Measurements from ENCODE around the gene TTC7B. TPM values are rescaled to one million over a fixed set of nuclear protein-coding genes. Genes with fewer than 3 reads are reported as not detected.

TTC7B gene
- total and polyA plus RNA-seq, 9 of the 15 experiments (the other 6 are each of a cell fraction or from before 2014, with no cell fraction given) = 2.2 to 77.2 (median 36.7) TPM

- TF ChIP-seq, protein P1, sequence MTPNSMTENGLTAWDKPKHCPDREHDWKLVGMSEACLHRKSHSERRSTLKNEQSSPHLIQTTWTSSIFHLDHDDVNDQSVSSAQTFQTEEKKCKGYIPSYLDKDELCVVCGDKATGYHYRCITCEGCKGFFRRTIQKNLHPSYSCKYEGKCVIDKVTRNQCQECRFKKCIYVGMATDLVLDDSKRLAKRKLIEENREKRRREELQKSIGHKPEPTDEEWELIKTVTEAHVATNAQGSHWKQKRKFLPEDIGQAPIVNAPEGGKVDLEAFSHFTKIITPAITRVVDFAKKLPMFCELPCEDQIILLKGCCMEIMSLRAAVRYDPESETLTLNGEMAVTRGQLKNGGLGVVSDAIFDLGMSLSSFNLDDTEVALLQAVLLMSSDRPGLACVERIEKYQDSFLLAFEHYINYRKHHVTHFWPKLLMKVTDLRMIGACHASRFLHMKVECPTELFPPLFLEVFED (CRISPR knock-in tag; conservative IDR thresholded peaks at IDR 0.05) = no peak
- TF ChIP-seq FOSL1 (tag; conservative IDR thresholded peaks at IDR 0.05) (0 out of 2 replicates have a peak, but pooled peaks have one; percentile 30), HDGF (IDR thresholded peaks at IDR 0.05) (peak; percentile 30; the same call in 1 of the 2 replicates), SRSF1 (IDR thresholded peaks at IDR 0.05; ENCODE audit: low read depth, low read length) (no peak), TCF3 (CRISPR knock-in tag; IDR thresholded peaks at IDR 0.05) (0 out of 2 replicates have a peak, but pooled peaks have one; percentile 9), ZZZ3 (IDR thresholded peaks at IDR 0.05) (no peak), ZNF780A (CRISPR knock-in tag; IDR thresholded peaks at IDR 0.05) (no peak), HNRNPH1 (optimal IDR thresholded peaks at IDR 0.05; ENCODE audit: low read depth, low read length) (no peak), HNRNPL (IDR thresholded peaks at IDR 0.05; ENCODE audit: low read depth, low read length) (no peak), POLR2A (conservative IDR thresholded peaks at IDR 0.05) (0 out of 2 replicates have a peak, but pooled peaks have one; percentile 37), ZNF316 (IDR thresholded peaks at IDR 0.05) (peak; percentile 93), RB1 (IDR thresholded peaks at IDR 0.05; ENCODE audit: low read depth) (peak; percentile 87), TARDBP (IDR thresholded peaks at IDR 0.05) (no peak), MAFG (tag; conservative IDR thresholded peaks at IDR 0.05) (peak; percentile 51; the same call in 1 of the 2 replicates), MTF1 (CRISPR knock-in tag; IDR thresholded peaks at IDR 0.05; ENCODE audit: borderline replicate concordance) (no peak), CTCF (IDR thresholded peaks at IDR 0.05 in 2 of 3, conservative IDR thresholded peaks at IDR 0.05 in 1 of 3; ENCODE audit: insufficient read depth in 2 of 3, low read depth in 1 of 3, low read length in 3 of 3) (peak; percentile 78 to 86 (median 84)), NRF1 (conservative IDR thresholded peaks at IDR 0.05 in 1 of 2, IDR thresholded peaks at IDR 0.05 in 1 of 2) (peak; percentile 90 to 92), ZNF212 (CRISPR knock-in tag; IDR thresholded peaks at IDR 0.05) (no peak)
- TF ChIP-seq, protein P2, sequence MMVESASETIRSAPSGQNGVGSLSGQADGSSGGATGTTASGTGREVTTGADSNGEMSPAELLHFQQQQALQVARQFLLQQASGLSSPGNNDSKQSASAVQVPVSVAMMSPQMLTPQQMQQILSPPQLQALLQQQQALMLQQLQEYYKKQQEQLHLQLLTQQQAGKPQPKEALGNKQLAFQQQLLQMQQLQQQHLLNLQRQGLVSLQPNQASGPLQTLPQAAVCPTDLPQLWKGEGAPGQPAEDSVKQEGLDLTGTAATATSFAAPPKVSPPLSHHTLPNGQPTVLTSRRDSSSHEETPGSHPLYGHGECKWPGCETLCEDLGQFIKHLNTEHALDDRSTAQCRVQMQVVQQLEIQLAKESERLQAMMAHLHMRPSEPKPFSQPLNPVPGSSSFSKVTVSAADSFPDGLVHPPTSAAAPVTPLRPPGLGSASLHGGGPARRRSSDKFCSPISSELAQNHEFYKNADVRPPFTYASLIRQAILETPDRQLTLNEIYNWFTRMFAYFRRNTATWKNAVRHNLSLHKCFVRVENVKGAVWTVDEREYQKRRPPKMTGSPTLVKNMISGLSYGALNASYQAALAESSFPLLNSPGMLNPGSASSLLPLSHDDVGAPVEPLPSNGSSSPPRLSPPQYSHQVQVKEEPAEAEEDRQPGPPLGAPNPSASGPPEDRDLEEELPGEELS (CRISPR knock-in tag; IDR thresholded peaks at IDR 0.05; ENCODE audit: borderline replicate concordance) = no peak
- TF ChIP-seq, protein P3, sequence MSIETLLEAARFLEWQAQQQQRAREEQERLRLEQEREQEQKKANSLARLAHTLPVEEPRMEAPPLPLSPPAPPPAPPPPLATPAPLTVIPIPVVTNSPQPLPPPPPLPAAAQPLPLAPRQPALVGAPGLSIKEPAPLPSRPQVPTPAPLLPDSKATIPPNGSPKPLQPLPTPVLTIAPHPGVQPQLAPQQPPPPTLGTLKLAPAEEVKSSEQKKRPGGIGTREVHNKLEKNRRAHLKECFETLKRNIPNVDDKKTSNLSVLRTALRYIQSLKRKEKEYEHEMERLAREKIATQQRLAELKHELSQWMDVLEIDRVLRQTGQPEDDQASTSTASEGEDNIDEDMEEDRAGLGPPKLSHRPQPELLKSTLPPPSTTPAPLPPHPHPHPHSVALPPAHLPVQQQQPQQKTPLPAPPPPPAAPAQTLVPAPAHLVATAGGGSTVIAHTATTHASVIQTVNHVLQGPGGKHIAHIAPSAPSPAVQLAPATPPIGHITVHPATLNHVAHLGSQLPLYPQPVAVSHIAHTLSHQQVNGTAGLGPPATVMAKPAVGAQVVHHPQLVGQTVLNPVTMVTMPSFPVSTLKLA (conservative IDR thresholded peaks at IDR 0.05) = 0 out of 4 replicates have a peak, but pooled peaks of 1 of the 2 experiments have one; percentile 18
- TF ChIP-seq, protein P4, sequence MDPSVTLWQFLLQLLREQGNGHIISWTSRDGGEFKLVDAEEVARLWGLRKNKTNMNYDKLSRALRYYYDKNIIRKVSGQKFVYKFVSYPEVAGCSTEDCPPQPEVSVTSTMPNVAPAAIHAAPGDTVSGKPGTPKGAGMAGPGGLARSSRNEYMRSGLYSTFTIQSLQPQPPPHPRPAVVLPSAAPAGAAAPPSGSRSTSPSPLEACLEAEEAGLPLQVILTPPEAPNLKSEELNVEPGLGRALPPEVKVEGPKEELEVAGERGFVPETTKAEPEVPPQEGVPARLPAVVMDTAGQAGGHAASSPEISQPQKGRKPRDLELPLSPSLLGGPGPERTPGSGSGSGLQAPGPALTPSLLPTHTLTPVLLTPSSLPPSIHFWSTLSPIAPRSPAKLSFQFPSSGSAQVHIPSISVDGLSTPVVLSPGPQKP (CRISPR knock-in tag; IDR thresholded peaks at IDR 0.05) = no peak
Measured at GRCh38 chr14:90758028-90758889, 58.0 kb downstream of the TTC7B start (continued).

Data from K562 (cell line).